ENCODE data around the gene SLC39A5. TPM values are rescaled to one million over a fixed set of nuclear protein-coding genes. Genes with fewer than 3 reads are reported as not detected.
A peak's percentile ranks its signal among the peaks of the same experiment; 100 is the strongest.

The SLC39A5 gene
- total RNA-seq, 3 donors from 2014 or later, result 88.4 to 298 (median 129) TPM

DNA sequence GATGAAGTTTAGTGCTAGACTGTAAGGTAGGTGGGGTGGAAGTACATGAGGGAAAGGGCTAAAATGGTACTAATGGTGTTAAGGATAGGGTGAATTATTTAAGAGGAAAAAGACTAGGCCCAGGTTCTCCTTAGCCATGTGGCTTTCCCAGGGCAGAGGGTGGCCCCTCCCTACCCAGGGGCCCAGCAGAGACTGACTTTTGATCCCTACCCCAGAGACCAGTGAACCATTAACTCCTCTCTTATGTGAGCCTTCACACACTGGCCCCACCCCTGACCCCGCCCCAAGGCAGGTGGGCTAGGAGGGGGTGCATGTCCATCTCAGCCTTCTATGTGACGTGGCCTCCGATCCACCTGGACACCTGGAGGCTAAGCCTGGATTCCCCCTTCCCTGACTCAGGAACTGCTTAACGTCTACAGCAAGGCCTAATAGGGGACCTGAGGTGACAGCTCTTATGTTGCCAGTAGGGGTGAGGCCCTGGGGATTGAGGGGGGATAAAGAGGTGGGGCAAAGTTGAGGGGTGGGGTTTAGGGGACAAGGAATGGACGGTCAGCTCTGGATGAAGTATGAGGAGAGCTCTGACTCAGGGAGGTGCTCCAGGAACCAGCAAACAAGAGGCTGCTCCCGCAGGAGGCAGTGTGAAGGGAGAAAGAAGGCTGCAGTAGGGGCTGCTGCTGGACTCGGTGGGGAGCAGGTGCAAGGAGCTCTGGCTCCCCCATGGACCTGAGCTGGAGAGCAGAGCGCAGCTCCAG lies 757 bp downstream of the SLC39A5 start:
- TF ChIP-seq, protein P1, sequence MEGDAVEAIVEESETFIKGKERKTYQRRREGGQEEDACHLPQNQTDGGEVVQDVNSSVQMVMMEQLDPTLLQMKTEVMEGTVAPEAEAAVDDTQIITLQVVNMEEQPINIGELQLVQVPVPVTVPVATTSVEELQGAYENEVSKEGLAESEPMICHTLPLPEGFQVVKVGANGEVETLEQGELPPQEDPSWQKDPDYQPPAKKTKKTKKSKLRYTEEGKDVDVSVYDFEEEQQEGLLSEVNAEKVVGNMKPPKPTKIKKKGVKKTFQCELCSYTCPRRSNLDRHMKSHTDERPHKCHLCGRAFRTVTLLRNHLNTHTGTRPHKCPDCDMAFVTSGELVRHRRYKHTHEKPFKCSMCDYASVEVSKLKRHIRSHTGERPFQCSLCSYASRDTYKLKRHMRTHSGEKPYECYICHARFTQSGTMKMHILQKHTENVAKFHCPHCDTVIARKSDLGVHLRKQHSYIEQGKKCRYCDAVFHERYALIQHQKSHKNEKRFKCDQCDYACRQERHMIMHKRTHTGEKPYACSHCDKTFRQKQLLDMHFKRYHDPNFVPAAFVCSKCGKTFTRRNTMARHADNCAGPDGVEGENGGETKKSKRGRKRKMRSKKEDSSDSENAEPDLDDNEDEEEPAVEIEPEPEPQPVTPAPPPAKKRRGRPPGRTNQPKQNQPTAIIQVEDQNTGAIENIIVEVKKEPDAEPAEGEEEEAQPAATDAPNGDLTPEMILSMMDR (IDR thresholded peaks at IDR 0.05), result no peak
- no peaks in the 10 kb centered on the region for H3K9me3 ChIP-seq
- intact Hi-C loops (cut with DNase I, micrococcal nuclease), result no loop called here

DNA sequence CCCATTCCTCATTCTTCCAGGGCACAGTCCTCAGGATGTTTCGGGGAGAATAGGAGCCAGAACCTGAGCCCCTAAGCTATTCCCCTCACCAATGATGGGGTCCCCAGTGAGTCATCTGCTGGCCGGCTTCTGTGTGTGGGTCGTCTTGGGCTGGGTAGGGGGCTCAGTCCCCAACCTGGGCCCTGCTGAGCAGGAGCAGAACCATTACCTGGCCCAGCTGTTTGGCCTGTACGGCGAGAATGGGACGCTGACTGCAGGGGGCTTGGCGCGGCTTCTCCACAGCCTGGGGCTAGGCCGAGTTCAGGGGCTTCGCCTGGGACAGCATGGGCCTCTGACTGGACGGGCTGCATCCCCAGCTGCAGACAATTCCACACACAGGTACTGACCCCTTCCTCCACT lies 1.3 kb downstream of the SLC39A5 start:
- H3K9me3 ChIP-seq, result no peaks in the 10 kb centered on the region
- H3K4me1 ChIP-seq (ENCODE audit: low read depth), result peaks cover 6% of the 10 kb centered on the region
- TF ChIP-seq, protein P1 (IDR thresholded peaks at IDR 0.05), result no peak
- intact Hi-C loops (cut with DNase I, micrococcal nuclease), result no loop called here
- H3K36me3 ChIP-seq (ENCODE audit: low read depth), result no peaks in the 10 kb centered on the region
- DNase-seq (peak in 2 of 3 donors; percentile 23 to 57), ATAC-seq (peak; percentile 27)
- H3K4me3 ChIP-seq, result no peak overlapping the region

More for the DNA sequence above, 757 bp downstream of the SLC39A5 start:
- H3K36me3 ChIP-seq (ENCODE audit: low read depth), result no peaks in the 10 kb centered on the region
- H3K4me3 ChIP-seq, result no peak overlapping the region
- DNase-seq (peak; percentile 89 to 92 (median 91)), ATAC-seq (peak; percentile 95)
- peaks cover 6% of the 10 kb centered on the region for H3K4me1 ChIP-seq (ENCODE audit: low read depth)

DNA sequence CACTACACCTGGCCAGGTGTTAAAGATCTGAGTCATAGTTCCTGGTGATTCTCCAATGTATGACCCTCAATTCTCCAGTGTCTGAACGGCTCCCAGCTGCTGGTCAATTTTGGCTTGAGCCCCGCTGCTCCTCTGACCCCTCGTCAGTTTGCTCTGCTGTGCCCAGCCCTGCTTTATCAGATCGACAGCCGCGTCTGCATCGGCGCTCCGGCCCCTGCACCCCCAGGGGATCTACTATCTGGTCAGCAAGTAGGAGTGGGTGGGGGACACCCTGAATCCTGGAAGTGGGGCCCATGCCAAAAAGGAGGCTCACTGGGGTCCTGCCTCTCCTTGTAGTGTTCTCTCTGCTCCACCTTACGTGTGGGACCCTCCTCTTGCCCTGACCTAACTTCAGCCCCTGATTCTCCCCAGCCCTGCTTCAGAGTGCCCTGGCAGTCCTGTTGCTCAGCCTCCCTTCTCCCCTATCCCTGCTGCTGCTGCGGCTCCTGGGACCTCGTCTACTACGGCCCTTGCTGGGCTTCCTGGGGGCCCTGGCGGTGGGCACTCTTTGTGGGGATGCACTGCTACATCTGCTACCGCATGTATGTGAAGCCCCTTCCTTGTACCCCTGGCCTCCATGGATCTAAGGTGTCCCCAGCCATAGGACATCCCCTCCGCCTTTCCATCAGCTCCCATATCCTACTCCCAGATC lies 5.0 kb downstream of the SLC39A5 start:
- H3K4me3 ChIP-seq, result no peak overlapping the region
- TF ChIP-seq, protein P1 (IDR thresholded peaks at IDR 0.05), result no peak
- DNase-seq, result no peak

DNA sequence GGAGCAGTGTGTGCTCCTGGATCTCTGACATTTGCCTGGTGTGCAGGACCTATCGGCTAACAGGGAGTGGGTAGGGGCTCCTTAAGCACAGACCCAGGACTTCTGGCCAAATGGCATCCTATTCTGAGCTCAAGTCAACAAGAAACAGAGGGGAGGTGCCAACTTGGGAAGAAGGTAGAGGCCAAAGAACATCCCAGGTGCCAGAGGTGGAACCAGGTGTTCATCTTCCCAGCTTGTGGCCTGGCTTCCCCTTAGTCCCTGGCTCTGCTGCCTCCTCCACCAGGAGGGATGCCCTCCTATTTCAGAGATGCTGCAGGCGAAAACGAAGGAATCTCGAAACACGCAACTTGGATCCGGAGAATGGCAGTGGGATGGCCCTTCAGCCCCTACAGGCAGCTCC lies 6.2 kb downstream of the SLC39A5 start:
- intact Hi-C loops (cut with DNase I, micrococcal nuclease), result no loop called here
- ATAC-seq, result no peak
- DNase-seq, result no peak
- Histone ChIP-seq H3K4me3 (no peak overlapping the region), H3K4me1 (ENCODE audit: low read depth) (peaks cover 4% of the 10 kb centered on the region), H3K36me3 (ENCODE audit: low read depth) (no peaks in the 10 kb centered on the region), H3K9me3 (no peaks in the 10 kb centered on the region)
- TF ChIP-seq, protein P1 (IDR thresholded peaks at IDR 0.05), result no peak

More for the DNA sequence above, 5.0 kb downstream of the SLC39A5 start:
- Histone ChIP-seq H3K36me3 (ENCODE audit: low read depth) (no peaks in the 10 kb centered on the region), H3K9me3 (no peaks in the 10 kb centered on the region), H3K4me1 (ENCODE audit: low read depth) (peaks cover 6% of the 10 kb centered on the region)
- intact Hi-C loops (cut with DNase I, micrococcal nuclease), result no loop called here
- no peak for ATAC-seq

DNA sequence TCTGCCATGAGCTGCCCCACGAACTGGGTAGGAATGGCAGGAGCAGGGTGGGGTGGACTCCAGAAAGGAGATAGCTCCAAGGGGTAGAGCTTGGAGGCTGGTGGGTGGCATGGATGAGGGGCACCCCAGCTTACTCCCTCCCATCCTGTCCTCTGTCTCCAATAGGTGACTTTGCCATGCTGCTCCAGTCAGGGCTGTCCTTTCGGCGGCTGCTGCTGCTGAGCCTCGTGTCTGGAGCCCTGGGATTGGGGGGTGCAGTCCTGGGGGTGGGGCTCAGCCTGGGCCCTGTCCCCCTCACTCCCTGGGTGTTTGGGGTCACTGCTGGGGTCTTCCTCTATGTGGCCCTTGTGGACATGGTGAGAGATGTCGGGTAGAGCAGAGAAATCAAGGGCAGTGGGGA lies 7.1 kb downstream of the SLC39A5 start:
- H3K4me1 ChIP-seq (ENCODE audit: low read depth), result peaks cover 4% of the 10 kb centered on the region
- TF ChIP-seq, protein P1 (IDR thresholded peaks at IDR 0.05), result no peak
- H3K9me3 ChIP-seq, result no peaks in the 10 kb centered on the region
- ATAC-seq (no peak), DNase-seq (no peak)
- intact Hi-C loops (cut with DNase I, micrococcal nuclease), result no loop called here
- H3K36me3 ChIP-seq (ENCODE audit: low read depth), result no peaks in the 10 kb centered on the region
- H3K4me3 ChIP-seq, result no peak overlapping the region
